HG02870 (cell line): ENCODE data around the gene MAT2B.
"Not testable (repeated sequence)": the region's sequence is repeated elsewhere in the genome, so short reads cannot be mapped to it uniquely, and the experiment has no call there.

Source experiments
- ATAC-seq: cut with Tn5 transposase; IDR thresholded peaks from one replicate; pipeline ENCODE4 v1.9.1; 2021; ENCODE audit warnings: mild to moderate bottlenecking, moderate library complexity; ENCODE audit not compliant: unreplicated experiment

MAT2B gene

GRCh38 chr5:163503106-163504078 lies 2.0 kb upstream of the MAT2B start:
- no peak for ATAC-seq

GRCh38 chr5:163504079-163504931 lies 1.1 kb upstream of the MAT2B start:
- no peak for ATAC-seq

GRCh38 chr5:163505049-163505367 lies 411 bp upstream of the MAT2B start:
- no peak for ATAC-seq

GRCh38 chr5:163506095-163506457 lies 657 bp downstream of the MAT2B start:
- no peak for ATAC-seq

- no peak for ATAC-seq
Observed at GRCh38 chr5:163506726-163507125, 1.3 kb downstream of the MAT2B start.

GRCh38 chr5:163508753-163509152 lies 3.3 kb downstream of the MAT2B start:
- no peak for ATAC-seq

- ATAC-seq = no peak
Observed at GRCh38 chr5:163509291-163509951, 4.0 kb downstream of the MAT2B start.

- no peak for ATAC-seq
Observed at GRCh38 chr5:163512526-163512925, 7.1 kb downstream of the MAT2B start.

- no peak for ATAC-seq
Observed at GRCh38 chr5:163525096-163525495, 19.7 kb downstream of the MAT2B start.

GRCh38 chr5:163529698-163530097 lies 24.3 kb downstream of the MAT2B start:
- ATAC-seq = no peak

GRCh38 chr5:163531272-163531671 lies 25.9 kb downstream of the MAT2B start:
- no peak for ATAC-seq

GRCh38 chr5:163532171-163533084 lies 27.0 kb downstream of the MAT2B start:
- ATAC-seq = no peak

- no peak for ATAC-seq
Observed at GRCh38 chr5:163533223-163533622, 27.8 kb downstream of the MAT2B start.

- no peak for ATAC-seq
Observed at GRCh38 chr5:163534492-163535094, 29.2 kb downstream of the MAT2B start.

- ATAC-seq = no peak
Observed at GRCh38 chr5:163535290-163535689, 29.9 kb downstream of the MAT2B start.

- not testable (repeated sequence) for ATAC-seq
Observed at GRCh38 chr5:163536442-163536841, 31.0 kb downstream of the MAT2B start.

GRCh38 chr5:163540696-163541095 lies 35.3 kb downstream of the MAT2B start:
- no peak for ATAC-seq

- ATAC-seq = no peak
Observed at GRCh38 chr5:163542771-163543170, 37.4 kb downstream of the MAT2B start.

- no peak for ATAC-seq
Observed at GRCh38 chr5:163544041-163544440, 38.6 kb downstream of the MAT2B start.

GRCh38 chr5:163544836-163545235 lies 39.4 kb downstream of the MAT2B start:
- ATAC-seq = no peak
